C4-2B (cell line): ENCODE measurements around the gene CACNA1G.

ENCODE experiments used
- CTCF ChIP-seq: fragments of 450-650 bp; conservative IDR thresholded peaks from 2 replicates; pipeline ENCODE4 v1.5.1; 2017; ENCODE audit warnings: mild to moderate bottlenecking
- ZFX ChIP-seq: fragments of 450-650 bp; IDR thresholded peaks from 2 replicates; pipeline ENCODE4 v1.6.1; 2017

- TF ChIP-seq CTCF (no peak), ZFX (no peak)
These were observed 97.1 kb downstream of the CACNA1G start for GRCh38 chr17:50657627-50658026.
